ENCODE data around the gene HSPD1.

DNA sequence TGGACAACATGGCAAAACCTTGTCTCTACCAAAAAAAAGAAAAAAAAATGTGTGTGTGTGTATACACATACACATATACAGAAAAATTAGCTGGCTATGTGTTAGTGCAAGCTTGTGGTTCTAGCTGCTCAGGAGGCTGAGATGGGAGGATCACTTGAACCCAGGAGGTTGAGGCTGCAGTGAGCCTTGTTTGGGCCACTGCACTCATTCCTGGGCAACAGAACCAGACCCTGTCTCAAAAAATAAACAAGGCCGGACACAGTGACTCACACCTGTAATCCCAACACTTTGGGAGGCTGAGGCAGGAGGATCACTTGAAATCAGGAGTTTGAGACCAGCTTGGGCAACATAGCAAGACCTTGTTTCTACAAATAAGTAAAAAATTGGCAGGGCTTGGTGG is 44.2 kb downstream of the HSPD1 start:
- TF ChIP-seq CTCF (IDR thresholded peaks at IDR 0.05) (no peak), EP300 (IDR thresholded peaks at IDR 0.05) (no peak), POLR2A (IDR thresholded peaks at IDR 0.05) (no peak)
